HepG2 (cell line): Measurements from ENCODE around the gene IFIT1. TPM values are rescaled to one million over a fixed set of nuclear protein-coding genes. Genes with fewer than 3 reads are reported as not detected.

Experiments used
- FOXK1 ChIP-seq: sonication (generic); formaldehyde crosslinking; IDR thresholded peaks from 2 replicates; pipeline ENCODE4 v1.4.0; 2020; ENCODE audit warnings: low read depth, missing genetic modification reagents, borderline replicate concordance
- HNF4G ChIP-seq, 2 experiments: sonication (generic) in 1 of 2; formaldehyde crosslinking in 1 of 2; IDR thresholded peaks; 2 replicates each; pipeline versions ENCODE4 v1.4.0 to v1.6.1; 2011 to 2020; ENCODE audit warnings: borderline replicate concordance in 2 of 2, low read depth in 2 of 2, mild to moderate bottlenecking in 2 of 2, low read length in 1 of 2, missing genetic modification reagents in 1 of 2, moderate library complexity in 1 of 2
- KDM2A ChIP-seq: sonication (generic); formaldehyde crosslinking; IDR thresholded peaks from 2 replicates; pipeline ENCODE4 v1.4.0; 2020; ENCODE audit warnings: low read depth, missing genetic modification reagents, borderline replicate concordance
- MYNN ChIP-seq: sonication (generic); formaldehyde crosslinking; IDR thresholded peaks from 2 replicates; pipeline ENCODE4 v1.4.0; 2020; ENCODE audit warnings: mild to moderate bottlenecking, low read depth, missing genetic modification reagents
- PRDM10 ChIP-seq: sonication (generic); formaldehyde crosslinking; IDR thresholded peaks from 2 replicates; pipeline ENCODE4 v1.4.0; 2020; ENCODE audit warnings: low read depth, missing genetic modification reagents
- ZBTB46 ChIP-seq: sonication (generic); formaldehyde crosslinking; IDR thresholded peaks from 2 replicates; pipeline ENCODE4 v1.4.0; 2020; ENCODE audit warnings: mild to moderate bottlenecking, missing genetic modification reagents, borderline replicate concordance
- ZNF569 ChIP-seq: sonication (generic); formaldehyde crosslinking; IDR thresholded peaks from 2 replicates; pipeline ENCODE4 v1.5.0; 2020; ENCODE audit warnings: mild to moderate bottlenecking, missing genetic modification reagents, moderate library complexity, borderline replicate concordance
- ZNF720 ChIP-seq: sonication (generic); formaldehyde crosslinking; IDR thresholded peaks from 2 replicates; pipeline ENCODE4 v1.4.0; 2020; ENCODE audit warnings: missing genetic modification reagents
- polyA plus RNA-seq, 8 experiments: library from polyadenylated mRNA; depleted of rRNA in 3 of 8; stranded (reverse) in 7 of 8; unstranded in 1 of 8; fragments of >200 nt; fragmentation: Illumina TruSeq in 4 of 8; extraction: Trizol in 4 of 8; gene quantifications; 2 replicates each; pipeline versions ENCODE4 v1.2.1 to v1.2.3, GENCODE V29; 2011 to 2016; ENCODE audit warnings: low read depth in 4 of 8, missing spikeins in 1 of 8, mixed read lengths in 1 of 8; ENCODE audit not compliant: insufficient read depth in 1 of 8
- total RNA-seq, 5 experiments: library from RNA; depleted of rRNA; stranded (reverse); fragments of >200 nt; fragmentation: Illumina TruSeq; extraction: Trizol; gene quantifications; 2 replicates each; pipeline ENCODE4 v1.2.3, GENCODE V29; 2016; ENCODE audit warnings: low read depth in 1 of 5
- TF ChIP-seq, protein P1 (sequence below): sonication (generic); formaldehyde crosslinking; IDR thresholded peaks from 2 replicates; pipeline ENCODE4 v1.8.0; 2022; ENCODE audit warnings: mild to moderate bottlenecking, missing genetic modification reagents, moderate library complexity

The IFIT1 gene
- total and polyA plus RNA-seq, 2 of the 13 experiments (the other 11 are each of a cell fraction or from before 2014, with no cell fraction given): 1.5 to 5.5 TPM

GRCh38 chr10:89414879-89415821 lies 22.7 kb downstream of the IFIT1 start (continued):
- TF ChIP-seq ZNF569 (CRISPR knock-in tag) (no peak), FOXK1 (CRISPR knock-in tag) (no peak), MYNN (CRISPR knock-in tag) (no peak), KDM2A (CRISPR knock-in tag) (peak; percentile 86), HNF4G (IDR thresholded peaks at IDR 0.05; ENCODE audit: borderline replicate concordance, low read depth, low read length) (no peak), HNF4G (CRISPR knock-in tag; IDR thresholded peaks at IDR 0.05; ENCODE audit: borderline replicate concordance, low read depth) (no peak), ZBTB46 (CRISPR knock-in tag) (no peak), PRDM10 (CRISPR knock-in tag) (no peak), ZNF720 (no peak)
- TF ChIP-seq, protein P1, sequence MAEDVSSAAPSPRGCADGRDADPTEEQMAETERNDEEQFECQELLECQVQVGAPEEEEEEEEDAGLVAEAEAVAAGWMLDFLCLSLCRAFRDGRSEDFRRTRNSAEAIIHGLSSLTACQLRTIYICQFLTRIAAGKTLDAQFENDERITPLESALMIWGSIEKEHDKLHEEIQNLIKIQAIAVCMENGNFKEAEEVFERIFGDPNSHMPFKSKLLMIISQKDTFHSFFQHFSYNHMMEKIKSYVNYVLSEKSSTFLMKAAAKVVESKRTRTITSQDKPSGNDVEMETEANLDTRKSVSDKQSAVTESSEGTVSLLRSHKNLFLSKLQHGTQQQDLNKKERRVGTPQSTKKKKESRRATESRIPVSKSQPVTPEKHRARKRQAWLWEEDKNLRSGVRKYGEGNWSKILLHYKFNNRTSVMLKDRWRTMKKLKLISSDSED (CRISPR knock-in tag): no peak
- TF ChIP-seq, all 625 proteins: peak for 132
